DND-41 (cell line): ENCODE data around the gene SFSWAP.
"Not testable (repeated sequence)": the region's sequence is repeated elsewhere in the genome, so short reads cannot be mapped to it uniquely, and the experiment has no call there.

ENCODE experiments used
- ATAC-seq: fragments of 200-7000 bp; cut with Tn5 transposase; 3 replicates; pipeline ENCODE4 v1.9.1; 2021; ENCODE audit warnings: low read depth; ENCODE audit not compliant: insufficient read depth
- DNase-seq: peaks from one replicate; pipeline ENCODE4 v3.0.0-alpha.2; 2020
- H2AFZ ChIP-seq: 2 replicates; pipeline ENCODE4 v1.6.0; 2012; ENCODE audit warnings: low read depth, low read length
- H3K27ac ChIP-seq: 2 replicates; pipeline ENCODE4 v1.5.1; 2012; ENCODE audit warnings: low read length, inconsistent platforms
- H3K27me3 ChIP-seq: fragments of 200-600 bp; sonication (generic); 2 replicates; pipeline ENCODE4 v1.6.0; 2012; ENCODE audit warnings: low read length, mild to moderate bottlenecking, inconsistent platforms; ENCODE audit not compliant: insufficient read depth, poor library complexity
- H3K36me3 ChIP-seq: 2 replicates; pipeline ENCODE4 v1.5.1; 2012; ENCODE audit warnings: low read length, inconsistent platforms; ENCODE audit not compliant: insufficient read depth
- H3K4me1 ChIP-seq: 2 replicates; pipeline ENCODE4 v1.5.1; 2012; ENCODE audit warnings: mild to moderate bottlenecking, low read length; ENCODE audit not compliant: insufficient read depth
- H3K4me2 ChIP-seq: 2 replicates; pipeline ENCODE4 v1.6.0; 2012; ENCODE audit warnings: mild to moderate bottlenecking, moderate library complexity, low read length, inconsistent platforms; ENCODE audit not compliant: insufficient read depth
- H3K4me3 ChIP-seq, 2 experiments: fragments of 200-600 bp in 1 of 2; shearing (Covaris generic) in 1 of 2; 2 replicates each; pipeline ENCODE4 v1.5.1; 2012 to 2016; ENCODE audit warnings: inconsistent platforms in 2 of 2, low read length in 2 of 2, mild to moderate bottlenecking in 2 of 2, low read depth in 1 of 2, moderate library complexity in 1 of 2
- H3K79me2 ChIP-seq: 2 replicates; pipeline ENCODE4 v1.6.0; 2012; ENCODE audit warnings: low read length, inconsistent platforms; ENCODE audit not compliant: insufficient read depth
- H3K9ac ChIP-seq: 2 replicates; pipeline ENCODE4 v1.6.0; 2012; ENCODE audit warnings: low read depth, mild to moderate bottlenecking, inconsistent platforms, low read length, moderate library complexity
- H3K9me3 ChIP-seq: 2 replicates; pipeline ENCODE4 v1.5.1; 2012; ENCODE audit warnings: low read length, moderate library complexity, mild to moderate bottlenecking, inconsistent platforms; ENCODE audit not compliant: insufficient read depth, severe bottlenecking
- H4K20me1 ChIP-seq: 2 replicates; pipeline ENCODE4 v1.6.0; 2012; ENCODE audit warnings: low read length; ENCODE audit not compliant: insufficient read depth
- EZH2 ChIP-seq: IDR thresholded peaks from 3 replicates; pipeline ENCODE4 v1.6.1; 2012; ENCODE audit warnings: borderline replicate concordance, low read depth, mild to moderate bottlenecking, moderate library complexity, low read length, inconsistent platforms; ENCODE audit not compliant: severe bottlenecking
- TF ChIP-seq, protein P1 (sequence below): IDR thresholded peaks from 2 replicates; pipeline ENCODE4 v1.5.1; 2012; ENCODE audit warnings: borderline replicate concordance, low read length, moderate library complexity, mild to moderate bottlenecking; ENCODE audit not compliant: poor library complexity, severe bottlenecking; ENCODE audit errors: extremely low read depth

The SFSWAP gene

DNA sequence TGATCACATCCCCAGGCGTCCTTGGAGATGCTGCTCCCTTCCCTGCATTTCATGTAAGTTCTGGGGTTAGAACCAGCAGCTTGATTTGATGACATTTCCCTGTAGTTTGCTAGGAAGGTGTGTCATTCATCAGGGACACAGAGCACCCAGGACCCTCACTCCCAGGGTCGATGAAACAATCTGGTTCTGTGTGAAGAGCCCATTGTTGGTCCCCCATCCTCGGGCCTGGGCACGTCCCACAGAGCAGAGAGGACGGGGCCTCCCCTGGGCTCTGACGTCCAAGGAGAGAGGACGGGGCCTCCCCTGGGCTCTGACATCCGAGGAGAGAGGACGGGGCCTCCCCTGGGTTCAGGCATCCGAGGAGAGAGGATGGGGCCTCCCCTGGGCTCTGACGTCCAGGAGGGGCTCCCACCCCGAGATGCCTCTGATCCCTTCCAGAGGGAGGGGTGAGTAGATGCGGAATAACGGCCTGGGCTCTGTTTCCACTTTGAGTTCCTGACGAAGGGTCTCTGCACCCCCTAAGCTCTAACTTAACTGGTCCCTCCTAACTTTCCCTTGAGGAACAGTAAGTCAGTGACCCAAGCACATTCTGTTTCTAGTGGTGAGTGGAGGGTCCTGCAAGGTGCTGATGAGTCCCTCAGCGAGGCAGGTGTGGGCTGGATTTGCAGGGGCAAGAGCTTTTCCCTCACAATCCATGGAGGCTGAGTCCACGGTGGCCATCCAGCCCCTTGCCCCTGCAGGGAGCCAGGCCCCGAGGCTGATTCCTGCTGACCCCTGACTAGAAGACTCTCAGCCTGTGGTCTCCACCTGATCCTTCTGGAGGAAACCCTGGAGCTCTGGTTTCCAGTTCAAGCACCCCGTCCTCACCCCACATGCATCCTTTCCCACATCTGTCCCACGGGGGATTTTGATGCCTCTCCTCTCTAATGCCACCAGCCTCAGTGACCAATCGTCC, 35.5 kb upstream of the SFSWAP start:
- Histone ChIP-seq H3K9me3 (no peaks in the 10 kb centered on the region), H3K4me3 (no peak overlapping the region), H3K27ac (no peak overlapping the region), H3K9ac (no peak overlapping the region), H4K20me1 (no peaks in the 10 kb centered on the region), H3K4me1 (no peaks in the 10 kb centered on the region), H2AFZ (no peak overlapping the region), H3K79me2 (no peaks in the 10 kb centered on the region), H3K36me3 (no peaks in the 10 kb centered on the region), H3K4me2 (no peak overlapping the region), H3K27me3 (no peaks in the 10 kb centered on the region)
- TF ChIP-seq, protein P1, sequence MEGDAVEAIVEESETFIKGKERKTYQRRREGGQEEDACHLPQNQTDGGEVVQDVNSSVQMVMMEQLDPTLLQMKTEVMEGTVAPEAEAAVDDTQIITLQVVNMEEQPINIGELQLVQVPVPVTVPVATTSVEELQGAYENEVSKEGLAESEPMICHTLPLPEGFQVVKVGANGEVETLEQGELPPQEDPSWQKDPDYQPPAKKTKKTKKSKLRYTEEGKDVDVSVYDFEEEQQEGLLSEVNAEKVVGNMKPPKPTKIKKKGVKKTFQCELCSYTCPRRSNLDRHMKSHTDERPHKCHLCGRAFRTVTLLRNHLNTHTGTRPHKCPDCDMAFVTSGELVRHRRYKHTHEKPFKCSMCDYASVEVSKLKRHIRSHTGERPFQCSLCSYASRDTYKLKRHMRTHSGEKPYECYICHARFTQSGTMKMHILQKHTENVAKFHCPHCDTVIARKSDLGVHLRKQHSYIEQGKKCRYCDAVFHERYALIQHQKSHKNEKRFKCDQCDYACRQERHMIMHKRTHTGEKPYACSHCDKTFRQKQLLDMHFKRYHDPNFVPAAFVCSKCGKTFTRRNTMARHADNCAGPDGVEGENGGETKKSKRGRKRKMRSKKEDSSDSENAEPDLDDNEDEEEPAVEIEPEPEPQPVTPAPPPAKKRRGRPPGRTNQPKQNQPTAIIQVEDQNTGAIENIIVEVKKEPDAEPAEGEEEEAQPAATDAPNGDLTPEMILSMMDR = no peak
- no peak for DNase-seq
- ATAC-seq = no peak

GRCh38 chr12:131676544-131676943, 34.3 kb upstream of the SFSWAP start:
- ATAC-seq (no peak), DNase-seq (no peak)
- Histone ChIP-seq H2AFZ (no peak overlapping the region), H3K36me3 (no peaks in the 10 kb centered on the region), H4K20me1 (no peaks in the 10 kb centered on the region), H3K79me2 (no peaks in the 10 kb centered on the region), H3K9me3 (no peaks in the 10 kb centered on the region), H3K27ac (no peak overlapping the region), H3K9ac (no peak overlapping the region), H3K27me3 (no peaks in the 10 kb centered on the region), H3K4me3 (no peak overlapping the region), H3K4me2 (no peak overlapping the region), H3K4me1 (no peaks in the 10 kb centered on the region)
- TF ChIP-seq, protein P1 = no peak
- TF ChIP-seq EZH2 = no peak

DNA sequence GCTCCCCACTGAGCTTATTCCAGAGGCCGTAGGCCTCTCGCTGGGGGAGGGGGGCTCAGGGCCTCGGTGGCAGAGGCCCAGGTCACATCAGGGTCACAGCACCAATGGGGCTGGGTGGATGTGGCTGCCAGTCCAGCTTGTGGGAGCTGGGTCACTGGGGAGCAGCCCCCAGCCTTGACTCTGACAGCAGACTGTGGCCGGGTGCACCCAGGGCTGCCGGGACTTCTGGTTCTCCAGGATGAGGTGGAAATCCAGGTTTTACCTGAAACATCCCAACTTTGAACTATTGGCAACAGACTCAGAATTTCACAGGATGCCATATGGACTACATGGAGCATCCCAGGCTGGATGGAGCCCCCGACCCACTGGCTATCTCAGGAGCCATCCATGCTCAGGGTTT, 33.8 kb upstream of the SFSWAP start:
- not testable (repeated sequence) for H3K9ac ChIP-seq, H3K4me3 ChIP-seq, H3K9me3 ChIP-seq, H3K27ac ChIP-seq, ATAC-seq, H3K79me2 ChIP-seq, H3K4me2 ChIP-seq, H4K20me1 ChIP-seq, H3K36me3 ChIP-seq, H3K27me3 ChIP-seq, DNase-seq, H2AFZ ChIP-seq, H3K4me1 ChIP-seq

GRCh38 chr12:131677699-131678098, 33.2 kb upstream of the SFSWAP start:
- no peak overlapping the region for H2AFZ ChIP-seq
- H3K9ac ChIP-seq = no peak overlapping the region
- H3K27ac ChIP-seq = no peak overlapping the region
- H3K79me2 ChIP-seq = no peaks in the 10 kb centered on the region
- no peak overlapping the region for H3K4me2 ChIP-seq
- H3K27me3 ChIP-seq = no peaks in the 10 kb centered on the region
- ATAC-seq (no peak), DNase-seq (no peak)
- TF ChIP-seq, protein P1 = no peak
- no peak for TF ChIP-seq EZH2
- no peaks in the 10 kb centered on the region for H4K20me1 ChIP-seq
- no peaks in the 10 kb centered on the region for H3K9me3 ChIP-seq
- no peaks in the 10 kb centered on the region for H3K36me3 ChIP-seq
- H3K4me3 ChIP-seq = no peak overlapping the region
- no peaks in the 10 kb centered on the region for H3K4me1 ChIP-seq

GRCh38 chr12:131678389-131679181, 32.3 kb upstream of the SFSWAP start:
- not testable (repeated sequence) for H2AFZ ChIP-seq, H3K27me3 ChIP-seq, H3K4me2 ChIP-seq, H3K4me1 ChIP-seq, H3K79me2 ChIP-seq, H3K9ac ChIP-seq, H4K20me1 ChIP-seq, ATAC-seq, H3K4me3 ChIP-seq, H3K36me3 ChIP-seq, H3K27ac ChIP-seq, DNase-seq, H3K9me3 ChIP-seq
